IMR-90 (cell line): Measurements from ENCODE around the gene PRKCB. TPM values are rescaled to one million over a fixed set of nuclear protein-coding genes. Genes with fewer than 3 reads are reported as not detected.

Experiments used
- ATAC-seq: fragments of 200-7000 bp; cut with Tn5 transposase; 2 replicates; pipeline ENCODE4 v1.9.1; 2020; ENCODE audit warnings: low read depth, mild to moderate bottlenecking, moderate library complexity
- BruUV-seq: library from RNA; stranded (reverse); fragments of 400-500 nt; replicated peaks from 2 replicates; lab custom pipeline; 2021; lab: Mats Ljungman, UMichigan
- CTCF ChIA-PET: fragments of 300-600 bp; formaldehyde crosslinking; extraction: SDS; loops from one replicate; lab custom pipeline; 2021; ENCODE audit warnings: antibody characterized with exemption; lab: Yijun Ruan, JAX
- POLR2A ChIA-PET: fragments of 300-600 bp; sonication (Branson Sonifier 250); formaldehyde crosslinking; loops from one replicate; lab custom pipeline; 2022; ENCODE audit warnings: antibody characterized with exemption; ENCODE audit not compliant: unreplicated experiment; lab: Charles Lee
- DNase-seq: peaks from one replicate; pipeline ENCODE4 v3.0.0; 2013
- H2AFZ ChIP-seq: replicated peaks from 2 replicates; pipeline ENCODE3; 2013; ENCODE audit warnings: low read length, mild to moderate bottlenecking; ENCODE audit not compliant: poor library complexity
- H2AK5ac ChIP-seq: 2 replicates; pipeline ENCODE4 v1.6.1; 2013; ENCODE audit warnings: low read depth, low read length, inconsistent platforms
- H2AK9ac ChIP-seq: replicated peaks from 2 replicates; pipeline ENCODE3; 2013; ENCODE audit warnings: mild to moderate bottlenecking, low read depth, low read length, moderate library complexity; ENCODE audit not compliant: poor library complexity
- H2BK120ac ChIP-seq: 2 replicates; pipeline ENCODE4 v1.6.1; 2013; ENCODE audit warnings: low read depth, low read length, inconsistent platforms
- H2BK15ac ChIP-seq: 3 replicates; pipeline ENCODE4 v1.6.1; 2013; ENCODE audit warnings: low read depth, low read length, inconsistent platforms
- H2BK20ac ChIP-seq: 2 replicates; pipeline ENCODE4 v1.6.1; 2013; ENCODE audit warnings: low read depth, mild to moderate bottlenecking, inconsistent platforms, low read length, moderate library complexity
- H2BK5ac ChIP-seq: 2 replicates; pipeline ENCODE4 v1.6.1; 2013; ENCODE audit warnings: mild to moderate bottlenecking, low read depth, low read length, inconsistent platforms; ENCODE audit not compliant: poor library complexity, severe bottlenecking
- H3K14ac ChIP-seq: replicated peaks from 2 replicates; pipeline ENCODE4 v1.6.1; 2013; ENCODE audit warnings: low read depth, low read length, inconsistent platforms
- H3K18ac ChIP-seq: 2 replicates; pipeline ENCODE4 v1.6.1; 2013; ENCODE audit warnings: low read depth, low read length, control low read depth
- H3K23ac ChIP-seq: 2 replicates; pipeline ENCODE4 v1.6.1; 2013; ENCODE audit warnings: low read depth, low read length, inconsistent platforms
- H3K27ac ChIP-seq: 2 replicates; pipeline ENCODE4 v1.5.1; 2013; ENCODE audit warnings: mild to moderate bottlenecking, control low read depth, low read length; ENCODE audit not compliant: insufficient read depth
- H3K27me3 ChIP-seq: 2 replicates; pipeline ENCODE4 v1.6.1; 2013; ENCODE audit warnings: low read length; ENCODE audit not compliant: control insufficient read depth, insufficient read depth
- H3K36me3 ChIP-seq: 2 replicates; pipeline ENCODE4 v1.6.1; 2013; ENCODE audit warnings: low read length, mixed read lengths; ENCODE audit not compliant: control insufficient read depth, insufficient read depth
- H3K4ac ChIP-seq: 2 replicates; pipeline ENCODE4 v1.6.1; 2013; ENCODE audit warnings: low read depth, low read length, inconsistent platforms
- H3K4me1 ChIP-seq: 2 replicates; pipeline ENCODE4 v1.6.1; 2013; ENCODE audit warnings: low read length, mixed read lengths; ENCODE audit not compliant: control insufficient read depth, insufficient read depth
- H3K4me2 ChIP-seq: 2 replicates; pipeline ENCODE4 v1.6.1; 2013; ENCODE audit warnings: low read depth, mild to moderate bottlenecking, control low read depth, low read length, moderate library complexity
- H3K4me3 ChIP-seq: 2 replicates; pipeline ENCODE4 v1.5.1; 2013; ENCODE audit warnings: low read depth, mild to moderate bottlenecking, control low read depth, low read length, moderate library complexity; ENCODE audit not compliant: insufficient read depth
- H3K56ac ChIP-seq: 2 replicates; pipeline ENCODE4 v1.6.1; 2013; ENCODE audit warnings: low read length, inconsistent platforms; ENCODE audit not compliant: insufficient read depth; ENCODE audit errors: extremely low read depth
- H3K79me1 ChIP-seq, 2 experiments: 2 replicates each; pipeline ENCODE4 v1.6.1; 2013; ENCODE audit warnings: low read length in 2 of 2, inconsistent platforms in 1 of 2, low read depth in 1 of 2
- H3K9ac ChIP-seq: 2 replicates; pipeline ENCODE4 v1.6.1; 2013; ENCODE audit warnings: low read depth, low read length, control low read depth
- H3K9me1 ChIP-seq: 2 replicates; pipeline ENCODE4 v1.6.1; 2013; ENCODE audit warnings: low read length, inconsistent platforms; ENCODE audit not compliant: insufficient read depth
- H3K9me3 ChIP-seq: 2 replicates; pipeline ENCODE4 v1.6.1; 2013; ENCODE audit warnings: low read length; ENCODE audit not compliant: control insufficient read depth, insufficient read depth
- H4K20me1 ChIP-seq: 2 replicates; pipeline ENCODE4 v1.6.1; 2013; ENCODE audit warnings: low read length, inconsistent platforms; ENCODE audit not compliant: insufficient read depth
- H4K5ac ChIP-seq: 2 replicates; pipeline ENCODE4 v1.6.1; 2013; ENCODE audit warnings: mild to moderate bottlenecking, low read depth, low read length, control low read depth
- H4K8ac ChIP-seq, 2 experiments: 2 replicates each; pipeline ENCODE4 v1.6.1; 2013; ENCODE audit warnings: low read depth in 2 of 2, low read length in 2 of 2, control low read depth in 1 of 2, inconsistent platforms in 1 of 2
- H4K91ac ChIP-seq: 2 replicates; pipeline ENCODE4 v1.6.1; 2013; ENCODE audit warnings: low read depth, low read length, inconsistent platforms; ENCODE audit not compliant: insufficient read depth
- CEBPB ChIP-seq: IDR thresholded peaks from 2 replicates; pipeline ENCODE4 v1.6.1; 2012; ENCODE audit warnings: low read depth, low read length, improper control_type of control experiment
- CHD1 ChIP-seq: IDR thresholded peaks from 2 replicates; pipeline ENCODE4 v1.6.1; 2012; ENCODE audit warnings: low read depth, low read length, improper control_type of control experiment
- FOS ChIP-seq: fragments of 150-350 bp; IDR thresholded peaks from 2 replicates; pipeline ENCODE4 v1.6.1; 2016; ENCODE audit warnings: low read depth, low read length
- MAFK ChIP-seq: IDR thresholded peaks from 2 replicates; pipeline ENCODE4 v1.6.1; 2012; ENCODE audit warnings: low read depth, low read length, improper control_type of control experiment
- MAZ ChIP-seq: IDR thresholded peaks from 2 replicates; pipeline ENCODE4 v1.6.1; 2012; ENCODE audit warnings: low read depth, mild to moderate bottlenecking, low read length, improper control_type of control experiment, moderate library complexity, borderline replicate concordance
- MXI1 ChIP-seq: IDR thresholded peaks from 2 replicates; pipeline ENCODE4 v1.6.1; 2012; ENCODE audit warnings: low read depth, mild to moderate bottlenecking, low read length, moderate library complexity, borderline replicate concordance
- NFE2L2 ChIP-seq: fragments of 150-350 bp; IDR thresholded peaks from 2 replicates; pipeline ENCODE4 v1.6.1; 2016; ENCODE audit warnings: low read depth, mild to moderate bottlenecking, low read length
- POLR2A ChIP-seq: IDR thresholded peaks from 2 replicates; pipeline ENCODE4 v1.6.1; 2012; ENCODE audit warnings: mild to moderate bottlenecking, low read depth, low read length
- RAD21 ChIP-seq: IDR thresholded peaks from 2 replicates; pipeline ENCODE4 v1.6.1; 2012; ENCODE audit warnings: low read length, improper control_type of control experiment
- RCOR1 ChIP-seq: IDR thresholded peaks from 2 replicates; pipeline ENCODE4 v1.6.1; 2012; ENCODE audit warnings: mild to moderate bottlenecking, low read length, improper control_type of control experiment; ENCODE audit not compliant: insufficient replicate concordance
- RFX5 ChIP-seq: IDR thresholded peaks from 2 replicates; pipeline ENCODE4 v1.8.0; 2012; ENCODE audit warnings: low read depth, mild to moderate bottlenecking, low read length, moderate library complexity
- SMC3 ChIP-seq: fragments of 150-350 bp; IDR thresholded peaks from 2 replicates; pipeline ENCODE4 v1.6.1; 2016; ENCODE audit warnings: low read depth, mild to moderate bottlenecking, antibody characterized with exemption, low read length, moderate library complexity
- WGBS, 2 experiments: methylation state at CpG; one replicate each; pipeline versions ENCODE4 v1.1.5 to v1.1.7; 2013; ENCODE audit warnings: missing lambda C conversion rate in 2 of 2; ENCODE audit not compliant: insufficient read length in 1 of 2; ENCODE audit errors: extremely low coverage in 2 of 2; 5-methylcytosine and 5-hydroxymethylcytosine counted together
- dilution Hi-C: fragments of 300-500 bp; cut with HindIII; formaldehyde crosslinking; loops from one replicate; pipeline ENCODE4 v1.14.3; 2018; ENCODE audit warnings: low sequenced_read_pairs; ENCODE audit not compliant: unreplicated experiment
- in situ Hi-C: fragments of 300-500 bp; cut with MboI; formaldehyde crosslinking; loops from 3 replicates; pipeline ENCODE4 v1.14.3; 2019; ENCODE audit warnings: low sequenced_read_pairs, inconsistent platforms, mixed read lengths
- intact Hi-C: fragments of 100-400 bp; cut with micrococcal nuclease; formaldehyde crosslinking; loops from 2 replicates; pipeline ENCODE4 v1.10.0; 2022
- polyA plus RNA-seq, 3 experiments: library from polyadenylated mRNA; depleted of rRNA; stranded (reverse); fragments of >200 nt; gene quantifications; 2 replicates each; pipeline ENCODE4 v1.2.3, GENCODE V29; 2012; ENCODE audit warnings: low replicate concordance in 1 of 3
- total RNA-seq: library from RNA; depleted of rRNA; stranded (reverse); fragments of >200 nt; gene quantifications from 2 replicates; pipeline ENCODE4 v1.2.3, GENCODE V29; 2012
- TF ChIP-seq, protein P1 (sequence below): fragments of 150-350 bp; IDR thresholded peaks from 2 replicates; pipeline ENCODE4 v1.6.1; 2016; ENCODE audit warnings: low read depth, mild to moderate bottlenecking, low read length, moderate library complexity, borderline replicate concordance
- TF ChIP-seq, protein P2 (sequence below): conservative IDR thresholded peaks from 2 replicates; pipeline ENCODE4 v1.5.1; 2012; ENCODE audit warnings: mild to moderate bottlenecking, low read depth, low read length, improper control_type of control experiment

The PRKCB gene
- total and polyA plus RNA-seq, 2 of the 4 experiments (the other 2 are of a cell fraction), result under 0.01 TPM; not detected in 1

DNA sequence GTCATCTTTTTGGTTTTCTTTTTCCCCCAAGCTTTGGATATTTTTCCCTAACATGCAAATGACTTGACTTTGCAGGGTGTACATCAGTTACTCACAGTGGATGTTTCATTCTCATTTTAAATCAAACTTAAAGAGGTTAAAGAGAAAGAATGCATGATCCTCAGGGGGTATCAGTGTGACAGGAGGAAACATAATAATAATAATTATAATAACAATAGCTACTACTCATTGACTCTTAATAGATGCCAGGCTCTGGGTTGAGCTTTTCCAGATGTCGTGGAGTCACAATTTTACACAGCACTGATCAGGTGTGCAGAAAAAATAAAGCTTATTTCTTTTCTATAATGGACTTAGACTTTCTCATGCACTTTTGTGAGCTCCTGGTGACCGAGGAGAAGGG, 263.1 kb downstream of the PRKCB start:
- dilution Hi-C loops, result no loop called here
- Histone ChIP-seq H4K91ac (no peak overlapping the region), H2BK15ac (no peak overlapping the region), H3K18ac (no peak overlapping the region), H3K79me1 (no peaks in the 10 kb centered on the region), H3K9me3 (no peaks in the 10 kb centered on the region), H4K20me1 (no peaks in the 10 kb centered on the region), H3K23ac (no peak overlapping the region), H3K36me3 (no peaks in the 10 kb centered on the region), H3K56ac (no peak overlapping the region), H3K9ac (no peak overlapping the region), H2BK5ac (no peak overlapping the region), H2BK20ac (no peak overlapping the region), H3K14ac (no peak overlapping the region), H3K4me3 (no peak overlapping the region), H2BK120ac (no peak overlapping the region), H2AK9ac (no peak overlapping the region), H2AK5ac (no peak overlapping the region), H3K9me1 (no peaks in the 10 kb centered on the region), H4K8ac (no peak overlapping the region), H3K4ac (no peak overlapping the region), H3K27me3 (no peaks in the 10 kb centered on the region), H3K4me2 (no peak overlapping the region), H4K5ac (no peak overlapping the region), H3K4me1 (no peaks in the 10 kb centered on the region), H3K27ac (no peak overlapping the region), H2AFZ (no peak overlapping the region)
- ChIA-PET CTCF (no interaction called here), POLR2A (no interaction called here)
- in situ Hi-C loops, result no loop called here
- TF ChIP-seq RFX5 (no peak), CEBPB (no peak), FOS (no peak), RCOR1 (no peak), MAFK (no peak), CHD1 (no peak), POLR2A (no peak), MAZ (no peak), NFE2L2 (no peak), RAD21 (no peak), SMC3 (no peak), MXI1 (no peak)
- TF ChIP-seq, protein P1, sequence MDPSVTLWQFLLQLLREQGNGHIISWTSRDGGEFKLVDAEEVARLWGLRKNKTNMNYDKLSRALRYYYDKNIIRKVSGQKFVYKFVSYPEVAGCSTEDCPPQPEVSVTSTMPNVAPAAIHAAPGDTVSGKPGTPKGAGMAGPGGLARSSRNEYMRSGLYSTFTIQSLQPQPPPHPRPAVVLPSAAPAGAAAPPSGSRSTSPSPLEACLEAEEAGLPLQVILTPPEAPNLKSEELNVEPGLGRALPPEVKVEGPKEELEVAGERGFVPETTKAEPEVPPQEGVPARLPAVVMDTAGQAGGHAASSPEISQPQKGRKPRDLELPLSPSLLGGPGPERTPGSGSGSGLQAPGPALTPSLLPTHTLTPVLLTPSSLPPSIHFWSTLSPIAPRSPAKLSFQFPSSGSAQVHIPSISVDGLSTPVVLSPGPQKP, result no peak
- TF ChIP-seq, protein P2, sequence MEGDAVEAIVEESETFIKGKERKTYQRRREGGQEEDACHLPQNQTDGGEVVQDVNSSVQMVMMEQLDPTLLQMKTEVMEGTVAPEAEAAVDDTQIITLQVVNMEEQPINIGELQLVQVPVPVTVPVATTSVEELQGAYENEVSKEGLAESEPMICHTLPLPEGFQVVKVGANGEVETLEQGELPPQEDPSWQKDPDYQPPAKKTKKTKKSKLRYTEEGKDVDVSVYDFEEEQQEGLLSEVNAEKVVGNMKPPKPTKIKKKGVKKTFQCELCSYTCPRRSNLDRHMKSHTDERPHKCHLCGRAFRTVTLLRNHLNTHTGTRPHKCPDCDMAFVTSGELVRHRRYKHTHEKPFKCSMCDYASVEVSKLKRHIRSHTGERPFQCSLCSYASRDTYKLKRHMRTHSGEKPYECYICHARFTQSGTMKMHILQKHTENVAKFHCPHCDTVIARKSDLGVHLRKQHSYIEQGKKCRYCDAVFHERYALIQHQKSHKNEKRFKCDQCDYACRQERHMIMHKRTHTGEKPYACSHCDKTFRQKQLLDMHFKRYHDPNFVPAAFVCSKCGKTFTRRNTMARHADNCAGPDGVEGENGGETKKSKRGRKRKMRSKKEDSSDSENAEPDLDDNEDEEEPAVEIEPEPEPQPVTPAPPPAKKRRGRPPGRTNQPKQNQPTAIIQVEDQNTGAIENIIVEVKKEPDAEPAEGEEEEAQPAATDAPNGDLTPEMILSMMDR, result no peak
- no CpG with 5 or more reads among the region's 2 CpGs for WGBS, 2 experiments
- BruUV-seq, result no TSS peak
- ATAC-seq, result no peak
- DNase-seq, result no peak
- intact Hi-C loops, result no loop called here
